GM21576 (cell line): Measurements from ENCODE around the gene GABBR2.

Source experiments
- ATAC-seq: cut with Tn5 transposase; IDR thresholded peaks from one replicate; pipeline ENCODE4 v1.9.1; 2021; ENCODE audit warnings: mild to moderate bottlenecking, moderate library complexity; ENCODE audit not compliant: unreplicated experiment

Gene GABBR2

GRCh38 chr9:98637381-98637780 lies 71.4 kb downstream of the GABBR2 start:
- no peak for ATAC-seq

- no peak for ATAC-seq
Measured at GRCh38 chr9:98635374-98635773, 73.4 kb downstream of the GABBR2 start.

DNA sequence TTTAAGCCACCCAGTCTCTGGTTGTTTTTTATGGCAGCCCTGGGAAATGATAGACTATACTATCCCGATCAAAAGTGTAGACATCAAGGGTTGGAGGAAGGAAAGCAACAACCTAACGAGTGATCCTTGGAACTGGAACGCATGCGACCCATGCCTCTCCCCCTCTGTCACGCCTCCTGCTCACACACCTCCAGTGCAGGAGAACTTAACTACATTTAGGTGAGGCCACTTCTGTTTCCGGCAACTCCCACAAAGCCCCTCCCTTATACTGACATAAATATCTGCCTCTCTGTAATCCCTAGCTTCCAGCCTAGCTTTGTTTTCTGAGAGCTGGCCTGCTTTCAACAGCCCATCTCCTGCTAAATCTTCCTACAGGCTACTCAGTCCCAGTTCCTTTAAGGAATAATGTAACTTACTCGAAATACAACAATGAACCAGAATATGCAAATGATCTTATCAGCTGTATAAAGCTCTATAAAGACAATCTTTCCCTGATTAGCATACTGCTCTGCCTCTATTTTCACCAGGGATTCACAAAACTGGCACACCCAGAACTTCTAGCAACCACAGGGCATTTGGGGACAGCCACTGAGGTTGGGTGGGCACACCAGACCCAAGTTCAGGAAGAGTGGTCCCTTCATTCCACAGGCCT lies 73.9 kb downstream of the GABBR2 start:
- no peak for ATAC-seq

- no peak for ATAC-seq
Measured at GRCh38 chr9:98632839-98633238, 75.9 kb downstream of the GABBR2 start.

- ATAC-seq: no peak
Measured at GRCh38 chr9:98627296-98627695, 81.4 kb downstream of the GABBR2 start.

GRCh38 chr9:98625728-98626127 lies 83.0 kb downstream of the GABBR2 start:
- no peak for ATAC-seq

DNA sequence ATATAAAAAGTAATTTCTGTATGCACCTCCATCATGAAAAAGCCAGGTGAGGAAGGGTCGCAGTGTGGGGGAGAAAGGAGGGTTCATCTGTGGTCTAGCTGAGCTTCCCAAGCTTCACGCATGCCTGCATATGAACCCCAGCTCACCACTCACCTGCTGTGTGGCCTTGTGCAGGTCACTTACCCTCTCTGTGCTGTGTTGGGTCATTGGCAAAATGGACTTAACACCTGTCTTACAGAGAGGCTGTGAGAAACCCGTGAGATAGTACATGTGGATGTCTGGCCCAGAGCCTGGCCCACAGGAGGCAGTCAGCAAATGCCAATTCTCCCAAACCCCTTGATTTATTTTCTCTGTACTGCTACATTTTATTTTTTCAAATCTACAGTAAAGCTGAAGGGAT lies 88.9 kb downstream of the GABBR2 start:
- ATAC-seq: no peak

GRCh38 chr9:98615633-98616032 lies 93.1 kb downstream of the GABBR2 start:
- ATAC-seq: no peak

DNA sequence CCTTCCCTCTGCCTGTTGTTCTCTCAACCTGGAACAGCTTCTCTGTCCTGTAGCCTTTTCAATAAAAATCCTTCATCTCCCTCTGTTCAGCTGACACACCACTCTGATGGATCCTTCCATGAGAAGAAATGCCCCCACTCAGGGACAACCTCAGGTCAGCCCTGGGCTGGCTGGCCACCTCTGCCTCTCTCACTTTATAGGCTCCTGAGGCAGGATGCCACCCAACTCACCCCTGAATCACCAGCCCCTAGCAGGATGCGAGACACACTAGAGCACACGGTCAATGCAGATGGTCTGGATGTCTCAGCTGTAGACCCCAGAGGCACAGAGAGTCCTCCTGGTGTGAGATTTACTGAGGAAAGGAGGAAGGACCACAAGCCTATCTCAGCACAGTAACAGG lies 93.8 kb downstream of the GABBR2 start:
- ATAC-seq: no peak

DNA sequence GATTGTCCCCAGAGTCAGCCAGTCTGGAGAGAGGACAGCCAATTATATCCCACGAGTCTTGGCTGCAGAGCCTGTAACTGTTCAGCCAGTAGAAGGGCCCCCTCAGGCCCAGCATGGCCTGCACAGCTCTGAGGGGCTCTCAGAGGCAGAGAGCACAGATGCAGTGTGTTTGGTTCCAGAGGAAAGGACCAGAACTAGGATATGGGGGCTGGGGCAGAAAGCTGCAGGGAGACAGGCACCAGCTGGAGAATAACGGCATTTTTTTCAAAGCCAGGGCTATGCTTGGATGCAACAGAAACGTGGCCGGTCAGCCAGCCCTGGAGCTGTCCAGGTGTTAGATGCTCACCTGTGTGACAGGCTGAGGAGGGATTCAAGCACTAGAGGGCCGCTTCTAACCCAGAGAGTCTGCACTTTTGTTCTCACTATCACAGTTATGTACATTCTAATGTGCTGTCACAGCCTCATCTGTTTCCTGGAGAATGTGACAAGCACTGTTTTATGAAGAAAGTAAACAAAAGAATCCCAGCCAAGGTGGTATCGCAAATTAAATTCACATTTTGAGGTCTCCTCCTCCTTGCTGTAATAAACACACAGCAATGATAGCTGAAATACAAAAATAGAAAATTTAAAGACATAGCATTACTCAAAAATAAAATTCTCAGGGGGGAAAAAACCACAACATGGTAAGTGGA lies 96.5 kb downstream of the GABBR2 start:
- no peak for ATAC-seq

- ATAC-seq: no peak
Measured at GRCh38 chr9:98611319-98611718, 97.4 kb downstream of the GABBR2 start.

DNA sequence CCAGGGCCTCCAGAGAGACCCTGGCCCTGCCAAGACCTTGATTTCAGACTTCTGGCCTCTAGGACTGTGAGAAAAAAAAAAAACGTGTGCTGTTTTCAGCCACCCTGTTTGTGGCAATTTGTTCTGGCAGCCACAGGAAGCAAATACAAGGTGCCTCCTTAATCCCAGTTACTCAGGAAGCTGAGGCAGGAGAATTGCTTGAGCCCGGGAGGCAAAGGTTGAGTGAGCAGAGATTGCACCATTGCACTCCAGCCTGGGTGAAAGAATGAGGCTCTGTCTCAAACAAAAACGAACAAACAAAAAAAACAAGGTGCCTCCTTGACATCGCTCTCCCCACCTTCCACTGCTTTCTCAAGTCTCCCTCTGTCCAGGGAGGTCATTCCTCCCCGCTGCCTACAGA lies 98.0 kb downstream of the GABBR2 start:
- ATAC-seq: no peak

DNA sequence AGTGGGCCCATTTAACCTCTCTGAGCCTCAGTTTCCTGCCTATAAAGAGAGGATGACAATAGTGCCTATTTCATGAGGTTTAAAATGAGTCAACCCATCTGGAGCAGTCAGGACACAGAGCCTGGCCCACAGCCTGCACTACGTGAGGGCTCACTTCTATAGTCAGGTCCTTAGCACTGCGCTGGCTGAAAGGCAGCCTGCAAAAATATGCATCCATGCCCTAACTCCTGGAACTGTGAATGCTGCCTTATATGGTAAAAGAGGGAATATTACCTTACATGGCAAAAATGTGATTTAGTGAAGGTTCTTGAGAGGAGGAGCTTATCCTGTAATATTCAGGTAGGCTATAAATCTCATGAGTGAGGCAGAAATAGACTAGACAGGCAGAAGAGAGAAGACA lies 98.5 kb downstream of the GABBR2 start:
- no peak for ATAC-seq

- ATAC-seq: no peak
Measured at GRCh38 chr9:98609646-98610045, 99.1 kb downstream of the GABBR2 start.

- ATAC-seq: no peak
Measured at GRCh38 chr9:98607787-98608186, 100.9 kb downstream of the GABBR2 start.

DNA sequence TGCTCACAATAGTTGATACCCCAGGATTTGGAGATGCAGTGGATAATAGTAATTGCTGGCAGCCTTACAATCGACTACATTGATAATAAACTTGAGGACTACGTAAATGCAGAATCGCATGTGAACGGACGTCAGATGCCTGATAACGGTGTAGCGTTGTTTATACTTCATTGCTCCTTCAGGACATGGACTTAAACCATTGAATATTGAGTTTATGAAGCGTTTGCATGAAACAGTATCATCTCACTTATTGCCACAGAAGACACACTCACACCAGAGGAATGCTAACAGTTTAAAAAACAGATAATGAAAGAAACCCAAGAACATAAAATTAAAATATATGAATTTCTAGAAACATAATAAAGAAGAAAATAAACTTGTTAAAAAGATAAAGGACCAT lies 101.6 kb downstream of the GABBR2 start:
- ATAC-seq: no peak

DNA sequence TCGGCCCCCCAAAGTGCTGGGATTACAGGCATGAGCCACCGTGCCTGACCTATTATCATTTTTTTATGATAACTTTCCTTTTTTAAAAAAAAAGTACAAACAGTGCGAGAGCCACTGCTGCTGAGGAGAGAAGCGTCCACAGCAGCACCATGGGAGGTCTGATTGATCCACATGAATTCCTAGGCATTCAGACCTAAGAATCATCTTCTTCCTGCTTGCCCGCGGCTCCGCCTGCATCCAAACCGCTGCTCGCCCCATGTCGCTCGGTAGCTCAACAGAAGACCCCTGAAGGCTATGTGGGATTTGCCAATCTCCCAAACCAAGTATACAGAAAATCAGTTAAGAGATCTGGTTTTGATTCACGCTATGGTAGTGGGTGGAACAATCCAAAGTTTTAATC lies 102.0 kb downstream of the GABBR2 start:
- no peak for ATAC-seq

DNA sequence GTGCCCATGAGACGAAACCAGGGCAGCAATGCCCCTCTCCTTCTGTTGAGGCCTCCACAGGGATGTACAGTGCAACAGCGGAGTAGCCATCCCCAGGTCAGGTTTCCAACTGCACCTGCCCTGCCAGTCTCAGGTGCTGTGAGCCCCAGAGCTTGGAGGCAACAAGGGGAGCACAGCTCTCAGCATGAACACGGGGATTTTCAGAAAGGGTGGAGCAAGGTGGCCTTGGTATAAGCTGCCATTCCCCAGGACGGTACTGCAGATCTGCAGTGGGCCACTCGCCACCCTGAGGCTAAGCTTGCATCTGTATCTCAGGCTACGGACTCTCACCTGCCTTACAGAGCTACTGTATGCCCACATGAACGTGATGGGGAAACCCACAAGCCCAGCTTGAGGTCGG lies 103.6 kb downstream of the GABBR2 start:
- no peak for ATAC-seq

DNA sequence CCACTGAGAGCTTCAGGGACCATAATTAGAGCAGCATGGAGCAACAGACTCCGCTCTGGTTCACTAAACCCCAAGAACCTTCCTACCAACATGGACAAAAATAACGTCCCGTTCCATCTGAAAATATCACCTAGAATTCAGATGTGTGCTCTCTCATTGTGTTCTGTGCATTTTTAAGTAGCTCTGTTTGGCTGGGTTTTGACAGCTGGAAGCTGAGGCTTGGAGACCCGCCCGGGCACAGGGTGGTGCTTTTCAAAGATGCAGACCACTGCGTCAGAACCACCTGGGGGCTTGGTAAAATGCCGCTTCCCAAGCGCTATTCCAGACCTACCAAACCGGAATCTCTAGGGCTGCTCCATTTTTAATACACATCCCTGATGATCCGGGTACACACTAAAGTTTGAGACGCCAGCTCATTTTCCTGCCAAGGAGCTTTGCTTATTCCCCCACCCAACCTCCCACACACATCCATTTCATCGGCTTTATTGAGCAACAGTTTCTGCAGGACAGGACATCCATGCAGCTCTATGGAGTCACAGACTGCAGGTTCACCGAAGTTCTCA lies 104.8 kb downstream of the GABBR2 start:
- no peak for ATAC-seq

DNA sequence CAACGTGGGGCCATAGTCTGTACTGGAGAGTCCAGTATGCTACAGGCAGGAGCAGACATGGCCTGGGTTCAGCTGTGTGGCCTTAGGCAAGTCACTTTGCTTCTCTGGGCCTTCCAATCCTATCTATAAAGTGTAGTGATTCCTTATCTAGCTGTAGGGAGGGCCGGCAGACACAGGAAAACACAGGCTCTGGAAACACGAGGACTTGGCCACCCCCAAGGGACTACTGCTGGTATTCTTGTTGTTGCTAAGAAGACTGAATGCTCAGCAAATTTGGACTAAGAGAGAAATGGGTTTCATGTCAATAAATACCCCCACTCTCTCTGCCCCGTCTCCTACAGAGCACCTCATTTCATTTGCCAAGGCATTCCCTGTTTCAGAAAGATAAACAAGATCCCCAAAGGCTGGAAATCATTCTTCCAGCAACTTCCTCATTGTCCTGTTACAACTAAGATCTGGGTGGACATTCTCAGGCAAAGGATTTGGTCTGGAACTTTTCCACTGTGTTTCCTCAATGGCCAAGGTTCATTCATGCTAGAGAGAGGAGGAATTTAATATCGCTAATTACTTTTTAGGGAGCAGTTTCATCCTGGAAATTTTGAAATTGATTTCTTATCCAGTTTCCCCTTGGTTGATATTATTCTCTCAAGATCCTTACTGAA lies 105.8 kb downstream of the GABBR2 start:
- ATAC-seq: no peak

DNA sequence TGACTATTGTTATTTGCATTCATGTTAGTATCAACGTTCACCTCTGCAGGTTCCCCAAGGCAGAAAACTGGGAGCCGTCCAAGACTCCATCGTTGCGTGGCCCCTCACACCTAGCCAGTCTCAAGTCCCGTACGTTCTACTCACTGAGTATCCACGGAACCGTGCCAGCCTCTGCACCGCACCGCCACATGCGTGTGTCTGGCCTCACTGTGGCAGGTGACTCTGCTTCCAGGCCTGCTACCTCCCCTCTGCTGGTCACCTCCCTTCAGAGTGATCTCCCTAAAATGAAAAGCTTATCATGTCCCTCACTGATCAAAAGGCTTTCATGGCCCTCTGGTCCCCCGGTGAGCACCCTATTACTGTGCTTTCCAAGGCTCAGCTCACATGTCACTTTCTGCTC lies 108.1 kb downstream of the GABBR2 start:
- ATAC-seq: no peak
